Superior temporal gyrus (tissue), 1 donor: ENCODE measurements around the gene CFHR4.
"Not testable (repeated sequence)": the region's sequence is repeated elsewhere in the genome, so short reads cannot be mapped to it uniquely, and the experiment has no call there.

Experiments used
- DNase-seq: peaks from one replicate; pipeline ENCODE4 v3.0.0-alpha.2; 2016; ENCODE audit errors: extremely low spot score

The CFHR4 gene

GRCh38 chr1:196933531-196934189 lies 45.8 kb downstream of the CFHR4 start:
- DNase-seq = no peak

DNA sequence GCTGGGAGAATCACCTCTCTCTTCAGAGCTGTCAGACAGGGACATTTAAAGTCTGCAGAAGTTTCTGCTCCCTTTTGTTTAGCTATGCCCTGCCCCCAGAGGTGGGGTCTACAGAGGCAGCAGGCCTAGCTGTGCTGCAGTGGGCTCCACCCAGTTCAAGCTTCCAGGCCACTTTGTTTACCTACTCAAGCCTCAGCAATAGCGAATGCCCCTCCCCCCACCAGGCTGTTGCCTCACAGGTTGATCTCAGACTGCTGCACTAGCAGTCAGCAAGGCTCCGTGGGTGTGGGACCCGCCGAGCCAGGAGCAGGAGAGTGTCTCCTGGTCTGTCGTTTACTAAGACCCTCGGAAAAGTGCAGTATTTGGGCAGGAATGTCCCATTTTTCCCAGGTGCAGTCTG lies 53.6 kb downstream of the CFHR4 start:
- not testable (repeated sequence) for DNase-seq

GRCh38 chr1:196943568-196943967 lies 55.7 kb downstream of the CFHR4 start, which contains the start of gene CFHR2:
Gene CFHR2, plus strand, starts transcription at chr1:196943738. Its CDS starts 143 bp downstream, at chr1:196943881.
- DNase-seq = not testable (repeated sequence)

DNA sequence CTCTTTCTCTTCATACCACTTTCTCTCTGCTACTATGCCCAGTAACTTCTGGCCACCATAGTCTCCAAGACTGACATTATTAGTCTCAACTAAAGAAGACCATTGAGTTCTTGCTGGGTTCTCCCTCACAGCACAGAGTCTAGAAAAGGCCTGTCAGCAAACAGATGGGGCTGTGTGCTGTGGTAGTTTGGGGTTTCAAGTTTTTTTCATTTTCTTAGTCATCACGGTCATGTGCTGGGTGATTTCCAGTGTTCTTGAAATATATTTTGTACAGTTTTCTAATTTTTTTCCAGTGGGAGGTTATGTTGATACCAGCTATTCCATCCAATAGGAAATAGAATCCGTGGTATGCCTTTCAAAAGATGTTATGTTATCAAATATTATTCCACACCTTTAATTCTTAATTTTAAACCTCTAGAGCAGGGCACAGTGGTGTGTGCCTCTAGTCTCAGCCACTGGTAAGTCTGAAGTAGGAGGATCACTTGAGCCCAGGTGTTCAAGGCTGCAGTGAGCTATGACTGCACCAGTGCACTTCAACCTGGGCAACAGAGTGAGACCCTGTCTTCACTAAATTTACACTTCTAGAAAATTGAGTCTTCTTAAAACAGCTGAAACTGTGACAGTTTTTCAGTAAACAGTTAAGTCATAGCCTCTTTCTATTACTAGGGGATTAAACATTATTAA lies 64.0 kb downstream of the CFHR4 start:
- no peak for DNase-seq

- no peak for DNase-seq
These were observed 66.9 kb downstream of the CFHR4 start for GRCh38 chr1:196954778-196955177.

GRCh38 chr1:196955926-196956325 lies 68.1 kb downstream of the CFHR4 start:
- no peak for DNase-seq

GRCh38 chr1:196960854-196961253 lies 73.0 kb downstream of the CFHR4 start:
- no peak for DNase-seq
